GM12865 (cell line): ENCODE data around the gene MYBPC2.

Experiments used
- DNase-seq: peaks from one replicate; pipeline ENCODE4 v3.0.0; 2010; ENCODE audit warnings: low read depth
- H3K4me3 ChIP-seq: 2 replicates; pipeline ENCODE4 v1.5.1; 2011; ENCODE audit warnings: mild to moderate bottlenecking, low read depth, low read length, control low read depth
- CTCF ChIP-seq: IDR thresholded peaks from 2 replicates; pipeline ENCODE4 v1.5.1; 2011; ENCODE audit warnings: low read length, control low read depth, low read depth, inconsistent platforms; ENCODE audit not compliant: insufficient read depth; ENCODE audit errors: missing control alignments

Gene MYBPC2

GRCh38 chr19:50417111-50418081, 15.3 kb upstream of the MYBPC2 start:
- DNase-seq, result peak; percentile 26
- TF ChIP-seq CTCF, result no peak
- H3K4me3 ChIP-seq, result peak overlapping the region; percentile 78

- peak; percentile 68 for DNase-seq
- no peak for TF ChIP-seq CTCF
- peak within 1 kb of the TSS; percentile 78 for H3K4me3 ChIP-seq
These were observed 14.3 kb upstream of the MYBPC2 start, which contains the start of gene SPIB for GRCh38 chr19:50418176-50419021. Gene SPIB, plus strand, starts transcription at chr19:50418938. Its CDS starts 25 bp downstream, at chr19:50418963.

GRCh38 chr19:50419022-50419579, 13.6 kb upstream of the MYBPC2 start:
- DNase-seq, result no peak
- no peak for TF ChIP-seq CTCF
- H3K4me3 ChIP-seq, result peak overlapping the region; percentile 78

GRCh38 chr19:50419580-50420035, 13.1 kb upstream of the MYBPC2 start:
- H3K4me3 ChIP-seq, result peak overlapping the region; percentile 78
- DNase-seq, result peak; percentile 69
- TF ChIP-seq CTCF, result no peak

DNA sequence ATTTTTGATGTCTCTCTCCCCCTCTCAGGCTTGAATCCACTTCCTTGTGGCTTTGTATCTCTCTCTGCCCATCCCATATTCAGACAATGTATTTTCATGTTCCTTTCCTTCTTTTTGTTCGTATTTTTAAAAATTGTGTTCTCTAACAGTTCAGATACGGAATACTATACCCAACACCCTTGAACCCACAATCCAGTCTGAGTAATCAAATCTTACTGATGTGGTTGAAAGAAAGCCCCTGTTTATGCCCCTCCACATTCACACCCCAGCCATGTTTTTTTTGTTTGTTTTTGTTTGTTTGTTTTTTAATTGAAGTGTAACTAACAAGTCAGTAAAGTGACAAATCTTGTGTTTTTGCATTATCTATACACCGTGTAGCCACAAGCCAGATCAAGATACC, 12.6 kb upstream of the MYBPC2 start:
- DNase-seq, result no peak
- no peak for TF ChIP-seq CTCF
- H3K4me3 ChIP-seq, result peak overlapping the region; percentile 78

DNA sequence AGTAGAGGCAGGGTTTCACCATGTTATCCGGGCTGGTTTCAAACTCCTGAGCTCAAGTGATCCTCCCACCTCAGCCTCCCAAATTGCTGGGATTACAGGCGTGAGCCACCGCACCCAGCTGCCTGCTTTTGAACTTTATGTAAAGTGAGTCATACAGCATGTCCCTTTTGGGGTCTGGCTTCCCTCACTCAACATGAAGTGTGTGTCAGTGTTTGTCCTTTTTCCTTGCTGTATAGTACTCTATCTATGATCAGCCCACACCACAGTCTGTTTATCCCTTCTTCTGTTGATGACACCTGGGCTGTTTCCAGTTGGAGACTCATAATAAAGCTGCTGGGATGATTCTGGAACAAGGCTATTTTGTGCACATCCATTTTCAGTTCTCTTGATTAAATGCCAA, 11.9 kb upstream of the MYBPC2 start:
- peak overlapping the region; percentile 78; the same call in 1 of the 2 replicates for H3K4me3 ChIP-seq
- TF ChIP-seq CTCF, result no peak
- DNase-seq, result no peak
